Right lobe of liver (tissue), 6 donors: Measurements from ENCODE around the gene ASB3. TPM values are rescaled to one million over a fixed set of nuclear protein-coding genes. Genes with fewer than 3 reads are reported as not detected.
A peak's percentile ranks its signal among the peaks of the same experiment; 100 is the strongest.
"Not testable (repeated sequence)": the region's sequence is repeated elsewhere in the genome, so short reads cannot be mapped to it uniquely, and the experiment has no call there.

ENCODE experiments used
- ATAC-seq, 4 donors: fragments of 200-7000 bp; cut with Tn5 transposase; one replicate each; pipeline ENCODE4 v1.9.1; 2020; ENCODE audit warnings: mild to moderate bottlenecking in 4 of 4, moderate library complexity in 4 of 4
- DNase-seq, 3 donors: peaks; one replicate each; pipeline ENCODE4 v3.0.0-alpha.2; 2020
- H3K27ac ChIP-seq, 3 donors: fragments of 200-600 bp; one replicate each; pipeline ENCODE4 v1.8.0; 2022
- H3K27me3 ChIP-seq, 2 donors: fragments of 200-600 bp; one replicate each; pipeline ENCODE4 v1.8.0; 2022
- H3K36me3 ChIP-seq, 4 donors: fragments of 200-600 bp; sonication (generic) in 1 of 4; one replicate each; pipeline versions ENCODE4 v1.5.1 to v1.8.0; 2017 to 2022; ENCODE audit warnings: control low read depth in 1 of 4
- H3K4me1 ChIP-seq, 4 donors: fragments of 200-600 bp; sonication (generic) in 1 of 4; one replicate each; pipeline versions ENCODE4 v1.5.1 to v1.8.0; 2017 to 2022; ENCODE audit warnings: control low read depth in 1 of 4
- H3K4me3 ChIP-seq, 3 donors: fragments of 200-600 bp; one replicate each; pipeline ENCODE4 v1.8.0; 2022
- H3K9me3 ChIP-seq, 4 donors: fragments of 200-600 bp; sonication (generic) in 1 of 4; one replicate each; pipeline versions ENCODE4 v1.5.1 to v1.8.0; 2017 to 2022; ENCODE audit warnings: control low read depth in 1 of 4
- POLR2A ChIP-seq: fragments of 450-650 bp; IDR thresholded peaks from one replicate; pipeline ENCODE4 v1.6.1; 2017; ENCODE audit warnings: antibody characterized with exemption, mild to moderate bottlenecking
- WGBS: methylation state at CpG from one replicate; pipeline ENCODE4 v1.1.6; 2018; ENCODE audit warnings: low coverage, low lambda C conversion rate; ENCODE audit not compliant: insufficient coverage; ENCODE audit errors: missing lambda C conversion rate; 5-methylcytosine and 5-hydroxymethylcytosine counted together
- intact Hi-C, 2 donors: fragments of 100-400 bp; cut with DNase I; formaldehyde crosslinking; loops; one replicate each; pipeline versions ENCODE4 v1.11.2 to v1.14.1; 2022
- total RNA-seq, 6 experiments: library from RNA; depleted of rRNA in 2 of 6; stranded (reverse); fragments of >200 nt in 2 of 6; fragmentation: NEBNext Ultra II Directional in 3 of 6; extraction: Animal tissue kit (Norgen Biotek cat#: 25700) in 3 of 6; gene quantifications; one replicate each; pipeline versions ENCODE4 v1.1.0 to v1.2.4, GENCODE V29; 2016 to 2023
- TF ChIP-seq, protein P1 (sequence below), 4 donors: fragments of 200-600 bp in 3 of 4; fragments of 450-650 bp in 1 of 4; IDR thresholded peaks; one replicate each; pipeline versions ENCODE4 v1.5.1 to v1.8.0; 2016 to 2022; ENCODE audit warnings: antibody characterized with exemption in 4 of 4, mild to moderate bottlenecking in 2 of 4
- donor health status: DM: no; HTN: yes; CAD: no.
- donor health status: DM: no; HTN: no; CAD: no.
- donor health status: DM: no; HTN: no; CAD: no.
- donor health status: DM: no; HTN: yes; CAD: no.
- donor health status: DM: no; HTN: yes; CAD: no.

ASB3 gene
- total RNA-seq, 6 experiments from 2014 or later = 3.6 to 8.4 (median 5.3) TPM

DNA sequence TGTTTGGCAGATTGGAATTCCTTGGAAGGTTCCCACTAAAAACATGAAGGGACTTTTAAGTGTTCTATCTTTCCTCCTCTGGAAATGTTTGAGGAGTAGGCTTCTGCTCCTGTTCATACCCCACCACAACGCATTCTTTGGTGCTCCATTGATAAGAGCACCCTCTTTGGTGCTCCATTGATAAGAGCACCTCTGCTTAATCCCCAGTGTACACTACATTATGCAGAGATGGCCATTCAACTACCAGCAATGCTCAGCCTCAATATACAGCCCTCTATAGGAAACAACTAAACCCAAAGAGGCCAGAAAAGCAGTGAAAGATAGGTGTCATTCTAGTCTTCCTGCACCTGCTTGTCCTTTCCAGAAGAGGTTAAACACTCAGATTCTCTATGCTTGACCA lies 21.0 kb downstream of the ASB3 start:
- peaks cover 0 to 8% (median 0%) of the 10 kb centered on the region in 4 donors for H3K36me3 ChIP-seq
- 60% methylated on average over 1 of the region's 1 CpG for WGBS
- H3K27ac ChIP-seq = no peak overlapping the region
- H3K4me1 ChIP-seq = peaks cover 0 to 5% (median 2%) of the 10 kb centered on the region in 4 donors
- DNase-seq (no peak), ATAC-seq (no peak)
- H3K9me3 ChIP-seq = no peaks in the 10 kb centered on the region
- H3K27me3 ChIP-seq = no peaks in the 10 kb centered on the region
- TF ChIP-seq, protein P1, sequence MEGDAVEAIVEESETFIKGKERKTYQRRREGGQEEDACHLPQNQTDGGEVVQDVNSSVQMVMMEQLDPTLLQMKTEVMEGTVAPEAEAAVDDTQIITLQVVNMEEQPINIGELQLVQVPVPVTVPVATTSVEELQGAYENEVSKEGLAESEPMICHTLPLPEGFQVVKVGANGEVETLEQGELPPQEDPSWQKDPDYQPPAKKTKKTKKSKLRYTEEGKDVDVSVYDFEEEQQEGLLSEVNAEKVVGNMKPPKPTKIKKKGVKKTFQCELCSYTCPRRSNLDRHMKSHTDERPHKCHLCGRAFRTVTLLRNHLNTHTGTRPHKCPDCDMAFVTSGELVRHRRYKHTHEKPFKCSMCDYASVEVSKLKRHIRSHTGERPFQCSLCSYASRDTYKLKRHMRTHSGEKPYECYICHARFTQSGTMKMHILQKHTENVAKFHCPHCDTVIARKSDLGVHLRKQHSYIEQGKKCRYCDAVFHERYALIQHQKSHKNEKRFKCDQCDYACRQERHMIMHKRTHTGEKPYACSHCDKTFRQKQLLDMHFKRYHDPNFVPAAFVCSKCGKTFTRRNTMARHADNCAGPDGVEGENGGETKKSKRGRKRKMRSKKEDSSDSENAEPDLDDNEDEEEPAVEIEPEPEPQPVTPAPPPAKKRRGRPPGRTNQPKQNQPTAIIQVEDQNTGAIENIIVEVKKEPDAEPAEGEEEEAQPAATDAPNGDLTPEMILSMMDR (IDR thresholded peaks at IDR 0.05) = no peak
- no peak for TF ChIP-seq POLR2A
- intact Hi-C loops = no loop called here
- no peak overlapping the region for H3K4me3 ChIP-seq

- H3K9me3 ChIP-seq, H3K4me1 ChIP-seq, H3K4me3 ChIP-seq, H3K27me3 ChIP-seq, intact Hi-C loops, H3K36me3 ChIP-seq, H3K27ac ChIP-seq, DNase-seq, ATAC-seq: not testable (repeated sequence)
- 95% methylated on average over 7 of the region's 14 CpGs for WGBS
Measured at GRCh38 chr2:53757206-53757605, 29.5 kb downstream of the ASB3 start.

- 95% methylated on average over 15 of the region's 15 CpGs for WGBS
- no peaks in the 10 kb centered on the region for H3K36me3 ChIP-seq
- no peaks in the 10 kb centered on the region for H3K4me1 ChIP-seq
- no peak for ATAC-seq
- H3K9me3 ChIP-seq = no peaks in the 10 kb centered on the region
- no peak overlapping the region for H3K4me3 ChIP-seq
- no peak for DNase-seq
- TF ChIP-seq POLR2A = no peak
- TF ChIP-seq, protein P1 (IDR thresholded peaks at IDR 0.05) = no peak
- H3K27ac ChIP-seq = no peak overlapping the region
- H3K27me3 ChIP-seq = no peaks in the 10 kb centered on the region
- intact Hi-C loops = no loop called here
Measured at GRCh38 chr2:53756644-53757043, 30.1 kb downstream of the ASB3 start.

- 52% methylated on average over 2 of the region's 2 CpGs for WGBS
- TF ChIP-seq POLR2A = no peak
- TF ChIP-seq, protein P1 (IDR thresholded peaks at IDR 0.05) = no peak
- DNase-seq (peak in 1 of 3 donors; percentile 36), ATAC-seq (peak in 2 of 4 donors; percentile 31 to 69)
- H3K36me3 ChIP-seq = no peaks in the 10 kb centered on the region
- H3K27me3 ChIP-seq = no peaks in the 10 kb centered on the region
- intact Hi-C loops = no loop called here
- no peak overlapping the region for H3K27ac ChIP-seq
- no peaks in the 10 kb centered on the region for H3K4me1 ChIP-seq
- no peaks in the 10 kb centered on the region for H3K9me3 ChIP-seq
- no peak overlapping the region for H3K4me3 ChIP-seq
Measured at GRCh38 chr2:53755121-53755520, 31.6 kb downstream of the ASB3 start.

DNA sequence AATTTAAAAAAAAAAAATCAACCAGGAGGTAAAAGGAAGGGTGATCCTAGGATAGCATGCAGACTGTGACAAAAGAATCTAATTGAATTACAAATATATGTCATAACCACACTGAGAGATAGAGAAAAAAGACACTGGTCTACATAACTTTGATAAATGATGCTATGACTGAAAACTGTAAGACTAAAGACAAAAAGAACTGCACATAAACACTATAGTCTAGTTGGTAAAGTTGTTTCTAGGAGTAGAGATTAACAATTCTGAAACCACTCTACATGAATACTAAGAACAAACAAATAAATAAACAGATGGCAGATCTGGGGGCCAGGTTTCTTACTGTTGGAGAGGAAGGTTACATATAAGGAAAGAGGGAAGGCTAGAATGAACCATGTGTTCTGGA lies 33.7 kb downstream of the ASB3 start:
- Histone ChIP-seq H3K36me3 (no peaks in the 10 kb centered on the region), H3K4me1 (no peaks in the 10 kb centered on the region), H3K27me3 (no peaks in the 10 kb centered on the region), H3K27ac (no peak overlapping the region), H3K4me3 (no peak overlapping the region), H3K9me3 (no peaks in the 10 kb centered on the region)
- no peak for DNase-seq
- intact Hi-C loops = no loop called here
- no peak for ATAC-seq
- TF ChIP-seq POLR2A = no peak
- TF ChIP-seq, protein P1 (IDR thresholded peaks at IDR 0.05) = no peak
